ENCODE results near the gene STARD5.

DNA sequence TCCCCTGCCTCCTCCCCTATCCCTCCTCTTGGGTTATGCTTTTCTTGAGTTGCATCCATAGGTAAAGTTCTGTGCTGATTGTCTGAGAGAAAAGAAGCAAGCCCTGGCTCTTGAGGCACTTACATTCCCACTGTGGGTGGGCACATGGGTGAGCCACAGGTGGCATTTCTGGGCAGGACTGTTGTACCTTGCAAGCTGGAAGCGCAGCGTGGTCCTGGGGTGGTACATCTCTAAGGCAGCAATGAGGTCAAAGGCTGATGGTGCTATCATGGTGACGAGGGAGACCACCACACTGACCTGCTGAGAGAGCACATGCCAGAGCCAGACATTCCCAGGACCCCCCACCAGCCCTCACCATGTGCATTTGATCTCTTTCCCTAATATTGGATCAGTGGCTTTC lies 25.3 kb upstream of the STARD5 start:
- TF ChIP-seq EZH2 (IDR thresholded peaks at IDR 0.05; ENCODE audit: insufficient read depth, poor library complexity, severe bottlenecking): no peak
- TF ChIP-seq EZH2phosphoT487 (IDR thresholded peaks at IDR 0.05; ENCODE audit: insufficient read depth, low read depth): no peak
